ENCODE results near the gene ULK2.
"Not testable (repeated sequence)": the region's sequence is repeated elsewhere in the genome, so short reads cannot be mapped to it uniquely, and the experiment has no call there.

Gene ULK2
- total RNA-seq = 22.3 to 30.4 (median 24.3) reads per million in 4 experiments

DNA sequence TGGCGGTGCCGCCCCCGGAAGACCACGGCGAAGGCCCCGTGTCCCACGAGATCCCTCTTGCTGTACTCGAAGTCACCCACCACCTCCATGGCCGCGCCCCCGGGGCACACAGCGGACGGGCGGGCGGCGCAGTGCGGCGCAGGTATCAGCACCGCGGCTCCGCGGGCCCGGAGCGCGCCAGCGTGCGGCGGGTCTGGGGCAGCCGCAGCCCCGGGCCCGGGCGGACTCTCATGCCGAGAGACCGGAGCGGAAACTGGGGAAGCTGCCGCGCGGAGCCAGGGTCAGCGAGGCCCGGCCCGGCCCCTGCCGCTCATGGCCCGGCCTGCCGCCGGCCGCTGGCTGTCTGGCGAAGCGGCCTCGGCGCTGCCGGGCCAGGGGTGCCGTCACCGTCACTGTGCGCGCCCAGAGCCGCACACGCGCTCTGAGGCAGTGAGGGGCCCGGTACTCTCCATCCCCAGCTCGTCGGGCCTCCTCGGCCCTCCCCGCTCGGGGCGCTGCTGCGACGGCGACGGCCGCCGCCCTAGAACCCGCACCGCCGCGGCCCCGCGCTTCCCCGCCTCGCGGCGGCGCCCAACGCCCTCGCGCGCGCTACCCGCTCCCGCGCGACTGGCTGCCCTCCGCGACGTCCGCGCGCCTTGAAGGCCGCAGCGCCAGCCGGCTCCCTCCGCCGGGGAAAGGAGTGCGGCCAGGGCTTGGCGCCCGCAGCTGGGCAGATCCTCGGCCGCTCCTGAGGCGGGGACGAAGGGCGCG, at the start of gene ULK2:
Gene ULK2, minus strand, starts transcription at position 608 of the 750 bp plus-strand sequence. Its CDS starts 519 bp downstream, at position 89.
- DNase-seq = no peak

GRCh38 chr17:19915245-19915978, 47.7 kb upstream of the ULK2 start:
- no peak for DNase-seq

DNA sequence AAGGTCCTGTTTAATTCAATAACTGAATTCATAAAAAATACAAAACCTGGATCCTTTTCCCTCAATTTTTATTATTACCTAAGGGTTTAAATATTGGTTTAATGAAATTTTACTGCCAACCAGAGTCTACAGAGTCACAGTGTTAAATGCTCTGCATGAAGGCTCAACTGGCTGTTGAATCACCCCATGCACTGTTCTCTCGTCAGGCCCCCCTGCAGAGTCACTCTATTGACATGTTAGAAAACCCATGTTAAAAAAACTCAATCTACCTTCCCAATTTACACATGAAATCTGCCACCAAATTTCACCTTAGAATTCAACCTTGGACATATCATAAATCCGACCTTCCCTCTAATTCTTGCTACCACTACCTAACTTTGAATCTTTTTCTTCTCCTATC, 43.3 kb upstream of the ULK2 start:
- DNase-seq = no peak

DNA sequence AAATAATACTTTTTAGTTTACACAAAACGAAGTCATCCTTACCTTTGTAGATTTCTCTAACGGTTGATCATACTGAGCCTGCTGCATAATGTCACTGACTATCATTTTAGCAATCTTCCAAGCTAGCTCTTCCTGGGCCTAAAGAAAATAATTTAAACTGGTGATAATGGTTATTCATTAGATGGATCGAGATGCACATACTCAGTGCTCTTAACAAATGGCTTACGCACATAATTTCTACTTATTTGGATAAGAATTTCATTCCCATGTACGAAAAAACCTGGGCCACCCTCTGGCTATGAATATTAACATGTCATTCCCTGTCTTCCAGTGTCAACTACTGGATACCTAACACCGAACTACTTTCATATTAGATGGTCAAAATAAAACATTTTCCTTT, 41.4 kb upstream of the ULK2 start:
- no peak for DNase-seq

DNA sequence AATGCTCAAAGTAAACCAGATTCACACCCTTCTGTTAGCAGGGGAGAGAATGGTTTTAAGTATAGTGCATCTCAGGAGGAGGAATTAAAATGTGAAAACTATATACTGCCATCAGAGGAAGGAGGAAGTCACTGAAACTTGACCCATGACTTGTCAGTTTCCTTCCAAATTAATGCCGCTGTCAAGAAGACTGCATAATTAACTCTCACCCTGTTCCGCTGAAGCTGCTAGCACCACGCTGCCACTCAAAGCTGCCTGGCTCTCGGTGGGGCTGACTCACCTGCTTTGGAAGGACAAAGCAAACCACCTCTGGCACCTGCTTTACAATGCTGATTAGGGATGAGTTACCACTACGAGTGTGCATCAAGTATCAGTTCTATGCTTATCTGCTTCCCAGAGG, 37.8 kb upstream of the ULK2 start:
- no peak for DNase-seq

- DNase-seq = no peak
These were observed 37.2 kb upstream of the ULK2 start for GRCh38 chr17:19904924-19905323.

GRCh38 chr17:19904412-19904811, 36.7 kb upstream of the ULK2 start:
- no peak for DNase-seq

DNA sequence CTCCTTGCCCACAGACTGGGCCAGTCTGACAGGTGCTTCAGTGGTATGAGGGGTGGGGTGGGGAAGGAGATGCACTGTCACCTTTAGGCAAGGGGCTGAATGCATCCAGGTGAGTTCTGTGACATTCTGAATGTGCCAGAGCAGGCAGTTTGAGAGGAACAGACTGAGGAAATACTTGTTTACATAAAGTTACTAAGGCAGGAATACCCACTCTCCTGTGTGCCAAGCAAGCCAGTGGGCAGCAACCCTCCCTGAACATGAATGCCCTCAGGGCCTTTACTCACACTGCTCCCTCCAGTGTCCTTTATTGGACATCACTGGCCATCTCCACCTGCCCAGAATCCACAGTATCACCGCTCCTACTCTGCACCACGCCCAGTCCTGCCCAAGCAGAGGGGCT, 33.1 kb upstream of the ULK2 start:
- no peak for DNase-seq

DNA sequence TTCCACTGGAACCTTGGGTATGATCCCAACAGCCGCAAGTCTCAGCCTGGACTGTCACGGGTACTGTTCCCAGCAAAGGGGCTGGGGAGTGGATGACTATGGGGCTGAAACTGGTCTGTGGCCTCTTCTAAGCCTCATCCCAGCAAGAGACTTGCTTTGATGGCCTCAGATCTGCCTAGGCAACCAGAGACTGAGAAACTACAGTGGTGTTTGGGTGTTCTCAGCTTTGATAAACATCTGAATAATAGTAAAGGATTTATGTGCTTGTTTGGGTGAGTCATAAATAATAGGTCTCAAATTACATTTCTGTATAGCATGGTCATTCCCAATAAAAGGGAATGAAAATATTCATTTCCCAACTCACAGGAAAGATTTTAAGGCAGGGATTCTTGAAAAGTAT, 30.2 kb upstream of the ULK2 start:
- DNase-seq = no peak

DNA sequence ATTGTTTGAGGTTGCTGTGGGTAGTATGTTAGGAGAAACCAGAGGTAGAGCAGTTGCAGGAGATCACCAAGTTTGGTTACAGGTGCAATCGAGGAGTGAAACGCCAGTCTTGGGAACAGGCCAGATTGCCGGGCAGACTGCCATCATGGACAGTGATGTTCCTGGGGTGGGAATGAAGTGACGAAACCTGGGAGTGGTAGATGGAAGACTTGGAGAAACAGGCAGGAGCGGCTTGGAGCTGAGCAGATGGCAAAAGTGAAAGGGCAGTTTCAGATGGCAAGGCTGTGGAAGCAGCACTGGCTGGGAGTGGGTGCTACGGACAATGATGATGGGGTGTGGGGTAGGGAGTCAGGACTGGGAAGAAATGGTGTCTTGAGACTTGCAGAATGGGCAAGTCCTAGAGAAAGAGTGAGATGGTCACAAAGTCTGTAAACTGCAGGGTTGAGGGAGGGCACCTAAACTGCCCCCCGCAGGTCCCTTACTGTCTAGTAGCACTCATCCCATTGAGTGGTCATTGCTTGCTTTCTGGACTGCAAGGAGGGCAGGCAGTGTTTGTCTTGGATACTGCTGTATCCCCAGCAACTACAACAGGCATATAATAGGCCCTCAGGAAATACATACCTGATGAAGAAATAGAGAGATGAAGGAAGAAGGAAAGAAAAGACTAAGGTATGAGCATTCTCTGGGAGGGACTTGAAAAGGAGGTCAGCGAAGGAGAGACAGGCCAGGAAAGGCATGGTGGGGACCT, 29.5 kb upstream of the ULK2 start:
- no peak for DNase-seq

DNA sequence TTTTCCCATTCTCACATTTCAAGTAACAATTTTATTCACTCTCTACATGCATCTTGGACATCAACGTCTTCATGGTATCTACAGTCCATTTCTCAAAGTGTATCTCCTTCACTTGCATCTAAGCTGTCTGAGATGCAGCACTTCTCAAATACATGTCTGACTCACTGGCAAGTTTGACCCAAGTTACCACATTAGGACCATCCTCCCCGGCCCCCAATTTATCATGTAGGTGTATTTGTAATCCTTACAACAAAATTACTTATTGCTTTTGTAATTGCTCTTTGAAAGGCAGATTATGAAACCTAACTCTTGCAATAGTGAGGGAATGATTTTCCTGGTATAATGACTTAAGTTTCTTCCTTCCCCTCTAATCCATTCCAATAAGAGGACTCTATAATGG, 28.9 kb upstream of the ULK2 start:
- DNase-seq = no peak

DNA sequence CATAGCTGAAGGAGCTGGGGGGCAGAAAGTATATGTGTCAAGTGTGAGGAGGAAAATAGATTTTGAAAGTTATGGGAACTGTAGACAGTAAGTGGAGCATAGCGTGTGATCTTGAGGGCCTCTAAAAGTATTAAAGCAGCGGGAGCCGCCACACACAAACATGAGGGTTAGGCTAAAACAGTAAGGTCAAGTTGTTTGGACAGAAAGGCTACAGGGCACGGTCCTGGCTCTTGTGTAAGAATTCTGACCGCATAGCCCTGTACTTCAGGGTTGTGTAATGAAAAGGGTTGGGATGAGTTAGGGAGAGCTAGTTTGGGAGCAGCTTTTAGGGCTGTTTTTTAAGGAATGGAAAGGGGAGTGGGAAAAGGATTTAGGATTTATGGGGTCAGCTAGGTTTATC, 22.8 kb upstream of the ULK2 start:
- DNase-seq = not testable (repeated sequence)

GRCh38 chr17:19890001-19890400, 22.3 kb upstream of the ULK2 start:
- DNase-seq = not testable (repeated sequence)

GRCh38 chr17:19886116-19886515, 18.4 kb upstream of the ULK2 start:
- no peak for DNase-seq

GRCh38 chr17:19883537-19884215, 15.9 kb upstream of the ULK2 start:
- DNase-seq = no peak

- DNase-seq = no peak
These were observed 12.7 kb upstream of the ULK2 start for GRCh38 chr17:19880393-19880792.

DNA sequence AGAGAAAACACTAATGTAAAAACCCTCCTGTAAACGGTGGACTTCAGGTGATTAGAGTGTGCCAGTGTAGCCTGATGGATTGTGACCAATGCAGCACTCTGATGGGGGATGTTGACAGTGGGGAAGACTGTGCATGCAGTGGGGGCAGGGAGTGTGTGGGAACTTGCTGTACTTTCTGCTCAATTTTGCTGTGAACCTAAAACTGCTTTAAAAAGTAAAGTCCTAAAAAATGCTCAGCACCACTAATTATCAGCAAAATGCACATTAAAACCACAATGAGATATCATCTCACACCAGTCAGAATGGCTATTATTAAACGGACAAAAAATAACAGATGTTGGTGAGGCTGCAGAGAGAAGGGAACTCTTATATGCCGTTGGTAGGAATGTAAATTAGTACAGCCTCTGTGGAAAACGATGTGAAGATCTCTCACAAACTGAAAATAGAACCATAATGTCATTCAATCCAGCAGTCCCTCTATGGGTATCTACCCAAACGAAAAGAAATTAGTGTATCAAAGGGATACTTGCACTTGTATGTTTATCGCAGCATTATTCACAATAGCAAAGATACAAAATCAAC, 9.7 kb upstream of the ULK2 start:
- no peak for DNase-seq

DNA sequence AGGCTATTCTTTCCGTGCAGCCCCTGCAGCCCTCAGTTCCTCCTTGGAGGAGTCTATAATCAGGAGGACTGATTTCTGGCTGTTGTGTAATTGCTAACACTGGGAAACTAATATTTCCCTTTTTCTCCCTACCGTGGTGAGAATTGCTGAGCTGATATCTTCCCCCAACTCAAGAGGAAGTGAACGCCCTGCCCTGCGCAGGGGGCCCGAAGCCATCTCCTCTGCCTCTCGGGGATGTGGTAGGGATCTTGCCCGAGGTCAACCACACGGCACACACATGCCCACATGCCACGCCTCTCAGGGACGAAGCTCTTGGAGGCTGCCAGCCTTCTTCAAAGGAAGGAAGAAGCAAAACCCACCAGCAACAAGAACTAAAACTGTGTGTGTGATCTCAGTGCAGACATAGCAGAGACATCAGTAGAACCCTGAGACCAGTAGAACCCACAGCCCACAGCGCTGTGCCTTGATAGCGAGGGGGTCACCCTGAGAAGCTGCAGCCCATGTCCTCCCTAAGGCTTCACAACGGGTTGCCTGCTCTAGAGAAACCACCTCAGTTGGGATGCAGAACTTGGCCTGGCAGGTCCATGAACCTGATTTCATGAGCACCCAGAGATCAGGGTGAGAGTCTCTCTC, 8.9 kb upstream of the ULK2 start:
- DNase-seq = no peak

- no peak for DNase-seq
These were observed 6.5 kb upstream of the ULK2 start for GRCh38 chr17:19874256-19874655.

- no peak for DNase-seq
These were observed 5.6 kb upstream of the ULK2 start for GRCh38 chr17:19873346-19873745.

GRCh38 chr17:19868079-19868395, 301 bp upstream of the ULK2 start:
- no peak for DNase-seq

DNA sequence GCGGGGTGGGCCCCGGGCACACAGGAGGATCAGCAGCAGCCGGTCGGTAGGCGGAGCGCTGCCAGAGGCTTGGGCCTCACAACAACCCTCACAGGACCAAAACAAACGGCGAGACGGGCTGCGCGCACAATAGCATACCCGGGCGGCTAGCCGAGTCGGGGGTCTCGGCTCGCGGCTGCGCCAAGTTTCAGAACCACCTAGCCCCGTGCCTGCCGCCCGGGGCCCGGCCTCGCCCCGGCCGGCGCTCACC, 732 bp downstream of the ULK2 start:
- DNase-seq = no peak

DNA sequence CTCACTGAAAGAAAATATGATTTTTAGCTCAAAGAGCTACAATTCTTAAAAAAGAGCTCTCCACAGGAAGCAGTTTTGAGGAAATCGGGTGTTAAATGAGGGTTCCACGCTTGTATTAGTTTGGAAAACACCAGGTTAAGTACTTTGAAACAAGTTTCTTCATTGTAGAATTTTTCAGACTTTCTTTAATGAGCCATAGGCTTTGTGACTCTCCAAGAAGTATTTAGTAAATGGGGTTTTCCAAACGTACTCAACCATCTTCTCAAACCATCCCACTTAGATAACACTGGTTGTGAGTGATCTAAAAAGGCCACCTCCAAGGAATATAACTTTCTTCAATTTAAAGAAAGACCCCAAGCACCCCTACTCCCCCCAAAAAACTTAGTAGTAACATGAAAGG, 2.7 kb downstream of the ULK2 start:
- DNase-seq = no peak
